ENCODE data around the gene CAMK4. TPM values are rescaled to one million over a fixed set of nuclear protein-coding genes. Genes with fewer than 3 reads are reported as not detected.

CAMK4 gene
- total RNA-seq, 1 donor from 2014 or later: 3.8 TPM

DNA sequence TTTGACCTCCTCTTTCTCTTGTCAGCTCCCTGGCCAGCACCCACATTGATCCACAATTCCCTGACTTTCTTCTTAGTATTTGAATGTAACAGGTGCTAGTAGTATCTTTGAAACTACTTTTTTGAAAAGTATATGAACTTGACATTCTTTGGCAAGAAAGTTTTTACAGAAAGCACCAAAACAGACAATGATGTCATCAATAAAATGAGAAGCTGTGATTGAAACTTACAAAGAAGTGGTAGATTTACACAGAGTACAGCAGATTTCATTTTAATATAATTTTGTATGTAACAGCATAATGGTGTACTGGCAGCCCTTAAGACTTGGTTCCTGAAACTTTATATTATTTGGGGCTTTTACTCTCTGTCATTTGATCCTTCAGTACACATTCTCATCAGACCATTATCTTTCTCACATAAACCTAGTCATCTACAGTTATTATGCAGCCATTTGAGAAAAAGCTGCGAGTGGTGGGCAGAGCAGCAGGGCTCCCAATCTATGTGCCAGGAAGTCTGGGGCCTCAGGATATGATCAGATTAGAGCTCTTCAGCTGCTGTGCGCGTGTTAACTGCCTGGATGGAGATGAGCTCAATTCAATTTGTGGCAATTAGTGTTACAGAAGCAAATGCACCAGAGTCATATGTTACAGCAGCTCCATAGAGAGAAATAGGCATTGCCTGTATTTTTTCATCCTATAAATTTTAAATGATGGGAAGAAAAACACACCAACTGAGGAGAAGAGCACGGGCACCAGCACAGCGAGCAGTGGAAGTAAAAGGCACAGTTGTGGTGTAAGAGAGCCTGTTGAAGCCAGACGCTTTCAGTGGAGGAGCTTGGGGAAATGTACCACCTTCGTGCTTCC is 162.0 kb downstream of the CAMK4 start:
- no peak overlapping the region for H3K27ac ChIP-seq (ENCODE audit: low read depth, low read length)
- no peaks in the 10 kb centered on the region for H3K79me2 ChIP-seq (ENCODE audit: insufficient read depth, low read length)
- no peaks in the 10 kb centered on the region for H3K36me3 ChIP-seq (ENCODE audit: insufficient read depth, low read length)
- Mint-ChIP-seq H3K4me1 (ENCODE audit: low read depth, unreplicated experiment) (peaks cover 8% of the 10 kb centered on the region), H3K9me3 (ENCODE audit: unreplicated experiment) (no peaks in the 10 kb centered on the region), H3K36me3 (ENCODE audit: low read depth, unreplicated experiment) (no peaks in the 10 kb centered on the region), H3K4me3 (ENCODE audit: unreplicated experiment) (no peak overlapping the region), H3K27me3 (ENCODE audit: low read depth, unreplicated experiment) (no peaks in the 10 kb centered on the region), H3K27ac (ENCODE audit: unreplicated experiment) (no peak overlapping the region)
- H3K4me1 ChIP-seq (ENCODE audit: insufficient read depth, low read length): peaks cover 7% of the 10 kb centered on the region
- H3K4me2 ChIP-seq (ENCODE audit: low read length): no peak overlapping the region
- FAIRE-seq (no peak), DNase-seq (ENCODE audit: low read depth) (no peak)
- H3K9me3 ChIP-seq (ENCODE audit: insufficient read depth, low read depth, low read length): no peaks in the 10 kb centered on the region
- no peak overlapping the region for H3K4me3 ChIP-seq (ENCODE audit: insufficient read depth, low read depth, low read length)
- H3K9ac ChIP-seq (ENCODE audit: low read length): no peak overlapping the region
- TF ChIP-seq EZH2 (IDR thresholded peaks at IDR 0.05; ENCODE audit: insufficient read depth, low read length): no peak
- TF ChIP-seq, protein P1, sequence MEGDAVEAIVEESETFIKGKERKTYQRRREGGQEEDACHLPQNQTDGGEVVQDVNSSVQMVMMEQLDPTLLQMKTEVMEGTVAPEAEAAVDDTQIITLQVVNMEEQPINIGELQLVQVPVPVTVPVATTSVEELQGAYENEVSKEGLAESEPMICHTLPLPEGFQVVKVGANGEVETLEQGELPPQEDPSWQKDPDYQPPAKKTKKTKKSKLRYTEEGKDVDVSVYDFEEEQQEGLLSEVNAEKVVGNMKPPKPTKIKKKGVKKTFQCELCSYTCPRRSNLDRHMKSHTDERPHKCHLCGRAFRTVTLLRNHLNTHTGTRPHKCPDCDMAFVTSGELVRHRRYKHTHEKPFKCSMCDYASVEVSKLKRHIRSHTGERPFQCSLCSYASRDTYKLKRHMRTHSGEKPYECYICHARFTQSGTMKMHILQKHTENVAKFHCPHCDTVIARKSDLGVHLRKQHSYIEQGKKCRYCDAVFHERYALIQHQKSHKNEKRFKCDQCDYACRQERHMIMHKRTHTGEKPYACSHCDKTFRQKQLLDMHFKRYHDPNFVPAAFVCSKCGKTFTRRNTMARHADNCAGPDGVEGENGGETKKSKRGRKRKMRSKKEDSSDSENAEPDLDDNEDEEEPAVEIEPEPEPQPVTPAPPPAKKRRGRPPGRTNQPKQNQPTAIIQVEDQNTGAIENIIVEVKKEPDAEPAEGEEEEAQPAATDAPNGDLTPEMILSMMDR (IDR thresholded peaks at IDR 0.05; ENCODE audit: insufficient read depth, low read depth, low read length): no peak
- H2AFZ ChIP-seq (ENCODE audit: low read depth, low read length): no peak overlapping the region
- H4K20me1 ChIP-seq (ENCODE audit: insufficient read depth, low read length): no peaks in the 10 kb centered on the region
- H3K27me3 ChIP-seq (ENCODE audit: insufficient read depth, low read length): no peaks in the 10 kb centered on the region

DNA sequence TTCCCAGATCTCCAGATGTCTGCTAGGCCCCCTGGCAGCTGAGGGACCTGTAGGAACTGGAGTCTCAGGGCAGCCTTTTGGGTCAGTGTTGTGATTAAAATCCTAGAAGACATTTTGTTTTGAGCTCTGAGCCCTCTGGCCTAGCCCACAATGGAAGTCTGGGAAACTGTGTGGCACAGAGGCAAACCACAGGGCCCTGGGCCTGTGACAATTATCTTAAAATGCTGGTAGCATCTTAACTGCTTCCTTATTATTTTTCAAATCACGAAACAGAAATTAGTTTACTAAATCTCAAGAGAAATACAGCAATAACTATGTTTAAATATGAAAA is 162.6 kb downstream of the CAMK4 start:
- Histone ChIP-seq H3K36me3 (ENCODE audit: insufficient read depth, low read length) (no peaks in the 10 kb centered on the region), H3K79me2 (ENCODE audit: insufficient read depth, low read length) (no peaks in the 10 kb centered on the region), H4K20me1 (ENCODE audit: insufficient read depth, low read length) (no peaks in the 10 kb centered on the region), H2AFZ (ENCODE audit: low read depth, low read length) (no peak overlapping the region), H3K4me2 (ENCODE audit: low read length) (no peak overlapping the region), H3K4me3 (ENCODE audit: insufficient read depth, low read depth, low read length) (no peak overlapping the region), H3K27me3 (ENCODE audit: insufficient read depth, low read length) (no peaks in the 10 kb centered on the region), H3K9ac (ENCODE audit: low read length) (no peak overlapping the region), H3K9me3 (ENCODE audit: insufficient read depth, low read depth, low read length) (no peaks in the 10 kb centered on the region), H3K4me1 (ENCODE audit: insufficient read depth, low read length) (peaks cover 7% of the 10 kb centered on the region), H3K27ac (ENCODE audit: low read depth, low read length) (no peak overlapping the region)
- TF ChIP-seq, protein P1 (IDR thresholded peaks at IDR 0.05; ENCODE audit: insufficient read depth, low read depth, low read length): no peak
- TF ChIP-seq EZH2 (IDR thresholded peaks at IDR 0.05; ENCODE audit: insufficient read depth, low read length): no peak
- H3K36me3 Mint-ChIP-seq (ENCODE audit: low read depth, unreplicated experiment): no peaks in the 10 kb centered on the region
- H3K27ac Mint-ChIP-seq (ENCODE audit: unreplicated experiment): no peak overlapping the region
- no peak for FAIRE-seq
- DNase-seq (ENCODE audit: low read depth): no peak
- H3K9me3 Mint-ChIP-seq (ENCODE audit: unreplicated experiment): no peaks in the 10 kb centered on the region
- peaks cover 8% of the 10 kb centered on the region for H3K4me1 Mint-ChIP-seq (ENCODE audit: low read depth, unreplicated experiment)
- H3K4me3 Mint-ChIP-seq (ENCODE audit: unreplicated experiment): no peak overlapping the region
- no peaks in the 10 kb centered on the region for H3K27me3 Mint-ChIP-seq (ENCODE audit: low read depth, unreplicated experiment)

- Mint-ChIP-seq H3K27ac (ENCODE audit: unreplicated experiment) (no peak overlapping the region), H3K9me3 (ENCODE audit: unreplicated experiment) (no peaks in the 10 kb centered on the region), H3K36me3 (ENCODE audit: low read depth, unreplicated experiment) (no peaks in the 10 kb centered on the region), H3K4me1 (ENCODE audit: low read depth, unreplicated experiment) (peaks cover 8% of the 10 kb centered on the region), H3K4me3 (ENCODE audit: unreplicated experiment) (no peak overlapping the region), H3K27me3 (ENCODE audit: low read depth, unreplicated experiment) (no peaks in the 10 kb centered on the region)
- Histone ChIP-seq H4K20me1 (ENCODE audit: insufficient read depth, low read length) (no peaks in the 10 kb centered on the region), H3K4me1 (ENCODE audit: insufficient read depth, low read length) (peaks cover 7% of the 10 kb centered on the region), H3K4me2 (ENCODE audit: low read length) (no peak overlapping the region), H3K9ac (ENCODE audit: low read length) (no peak overlapping the region), H3K4me3 (ENCODE audit: insufficient read depth, low read depth, low read length) (no peak overlapping the region), H3K27ac (ENCODE audit: low read depth, low read length) (no peak overlapping the region), H2AFZ (ENCODE audit: low read depth, low read length) (no peak overlapping the region), H3K36me3 (ENCODE audit: insufficient read depth, low read length) (no peaks in the 10 kb centered on the region), H3K9me3 (ENCODE audit: insufficient read depth, low read depth, low read length) (no peaks in the 10 kb centered on the region), H3K79me2 (ENCODE audit: insufficient read depth, low read length) (no peaks in the 10 kb centered on the region), H3K27me3 (ENCODE audit: insufficient read depth, low read length) (no peaks in the 10 kb centered on the region)
- TF ChIP-seq, protein P1 (IDR thresholded peaks at IDR 0.05; ENCODE audit: insufficient read depth, low read depth, low read length): no peak
- no peak for TF ChIP-seq EZH2 (IDR thresholded peaks at IDR 0.05; ENCODE audit: insufficient read depth, low read length)
- no peak for FAIRE-seq
- no peak for DNase-seq (ENCODE audit: low read depth)
Measured at GRCh38 chr5:111387361-111387760, 163.2 kb downstream of the CAMK4 start.
